ENCODE data around the gene PTPRD. TPM values are rescaled to one million over a fixed set of nuclear protein-coding genes. Genes with fewer than 3 reads are reported as not detected.
A peak's percentile ranks its signal among the peaks of the same experiment; 100 is the strongest.
"Not testable (repeated sequence)": the region's sequence is repeated elsewhere in the genome, so short reads cannot be mapped to it uniquely, and the experiment has no call there.

The PTPRD gene
- total RNA-seq, 1 experiment from 2014 or later = not detected

GRCh38 chr9:9942764-9943424 is 669.9 kb downstream of the PTPRD start:
- TF ChIP-seq, protein P1, sequence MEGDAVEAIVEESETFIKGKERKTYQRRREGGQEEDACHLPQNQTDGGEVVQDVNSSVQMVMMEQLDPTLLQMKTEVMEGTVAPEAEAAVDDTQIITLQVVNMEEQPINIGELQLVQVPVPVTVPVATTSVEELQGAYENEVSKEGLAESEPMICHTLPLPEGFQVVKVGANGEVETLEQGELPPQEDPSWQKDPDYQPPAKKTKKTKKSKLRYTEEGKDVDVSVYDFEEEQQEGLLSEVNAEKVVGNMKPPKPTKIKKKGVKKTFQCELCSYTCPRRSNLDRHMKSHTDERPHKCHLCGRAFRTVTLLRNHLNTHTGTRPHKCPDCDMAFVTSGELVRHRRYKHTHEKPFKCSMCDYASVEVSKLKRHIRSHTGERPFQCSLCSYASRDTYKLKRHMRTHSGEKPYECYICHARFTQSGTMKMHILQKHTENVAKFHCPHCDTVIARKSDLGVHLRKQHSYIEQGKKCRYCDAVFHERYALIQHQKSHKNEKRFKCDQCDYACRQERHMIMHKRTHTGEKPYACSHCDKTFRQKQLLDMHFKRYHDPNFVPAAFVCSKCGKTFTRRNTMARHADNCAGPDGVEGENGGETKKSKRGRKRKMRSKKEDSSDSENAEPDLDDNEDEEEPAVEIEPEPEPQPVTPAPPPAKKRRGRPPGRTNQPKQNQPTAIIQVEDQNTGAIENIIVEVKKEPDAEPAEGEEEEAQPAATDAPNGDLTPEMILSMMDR (conservative IDR thresholded peaks at IDR 0.05; ENCODE audit: low read depth, low read length) = peak; percentile 94
- no peak for TF ChIP-seq EZH2 (IDR thresholded peaks at IDR 0.05; ENCODE audit: borderline replicate concordance, low read depth, low read length, poor library complexity, severe bottlenecking)
- no peaks in the 10 kb centered on the region for H3K4me1 ChIP-seq (ENCODE audit: insufficient read depth, low read length, poor library complexity, severe bottlenecking)
- no peaks in the 10 kb centered on the region for H3K9me3 ChIP-seq (ENCODE audit: low read depth, low read length, poor library complexity, severe bottlenecking)
- BruUV-seq (replicated peaks) = no TSS peak
- H3K27me3 ChIP-seq (replicated peaks; ENCODE audit: insufficient read depth, low read depth, low read length, poor library complexity) = no peaks in the 10 kb centered on the region
- DNase-seq (ENCODE audit: low spot score) = peak; percentile 72
- intact Hi-C loops (cut with micrococcal nuclease; ENCODE audit: unreplicated experiment) = loop anchor here (5.0 kb wide), 1 partner anchor 336 kb away; no protein-coding TSS in a partner anchor
- ChIA-PET CTCF (interaction anchor here (0.5 to 1.6 kb wide), 5 partner anchors 14 to 596 kb away, joined by 3 to 8 read pairs (median 3); no protein-coding TSS in a partner anchor), POLR2A (ENCODE audit: low non-redundant PET) (no interaction called here)
- H3K36me3 ChIP-seq (ENCODE audit: insufficient read depth, low read length, poor library complexity, severe bottlenecking) = no peaks in the 10 kb centered on the region
- H3K27ac ChIP-seq (ENCODE audit: low read depth, low read length, poor library complexity, severe bottlenecking) = no peak overlapping the region
- no peak overlapping the region for H3K4me3 ChIP-seq (ENCODE audit: low read depth, low read length, poor library complexity, severe bottlenecking)

DNA sequence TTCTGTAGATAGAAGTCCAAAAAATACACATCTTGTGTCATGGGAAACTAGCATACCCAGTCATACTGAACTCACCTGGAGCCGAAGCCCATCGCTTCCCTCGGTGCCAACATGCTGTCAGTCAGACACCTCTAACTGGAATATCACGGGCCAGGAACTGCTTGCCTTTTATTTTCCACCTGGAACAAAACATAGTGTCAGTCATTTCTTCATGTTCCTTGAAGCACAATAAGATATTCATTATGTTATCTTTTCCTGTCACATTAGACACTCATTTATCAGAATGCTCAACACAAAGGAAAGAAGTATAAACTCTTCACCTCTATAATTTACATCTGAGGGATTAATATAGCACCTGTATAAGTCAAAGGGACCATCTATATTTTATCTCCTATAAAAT is 674.4 kb downstream of the PTPRD start:
- no peak for DNase-seq (ENCODE audit: low spot score)
- Histone ChIP-seq H3K4me3 (ENCODE audit: low read depth, low read length, poor library complexity, severe bottlenecking) (no peak overlapping the region), H3K36me3 (ENCODE audit: insufficient read depth, low read length, poor library complexity, severe bottlenecking) (no peaks in the 10 kb centered on the region), H3K4me1 (ENCODE audit: insufficient read depth, low read length, poor library complexity, severe bottlenecking) (no peaks in the 10 kb centered on the region), H3K27ac (ENCODE audit: low read depth, low read length, poor library complexity, severe bottlenecking) (no peak overlapping the region), H3K27me3 (replicated peaks; ENCODE audit: insufficient read depth, low read depth, low read length, poor library complexity) (no peaks in the 10 kb centered on the region), H3K9me3 (ENCODE audit: low read depth, low read length, poor library complexity, severe bottlenecking) (no peaks in the 10 kb centered on the region)
- ChIA-PET CTCF (no interaction called here), POLR2A (ENCODE audit: low non-redundant PET) (no interaction called here)
- TF ChIP-seq, protein P1 (conservative IDR thresholded peaks at IDR 0.05; ENCODE audit: low read depth, low read length) = no peak
- no peak for TF ChIP-seq EZH2 (IDR thresholded peaks at IDR 0.05; ENCODE audit: borderline replicate concordance, low read depth, low read length, poor library complexity, severe bottlenecking)
- intact Hi-C loops (cut with micrococcal nuclease; ENCODE audit: unreplicated experiment) = no loop called here
- no TSS peak for BruUV-seq (replicated peaks)

GRCh38 chr9:9931464-9931863 is 681.3 kb downstream of the PTPRD start:
- H3K27me3 ChIP-seq (replicated peaks; ENCODE audit: insufficient read depth, low read depth, low read length, poor library complexity); intact Hi-C loops (cut with micrococcal nuclease; ENCODE audit: unreplicated experiment); BruUV-seq (replicated peaks); H3K36me3 ChIP-seq (ENCODE audit: insufficient read depth, low read length, poor library complexity, severe bottlenecking); H3K4me1 ChIP-seq (ENCODE audit: insufficient read depth, low read length, poor library complexity, severe bottlenecking); POLR2A ChIA-PET (ENCODE audit: low non-redundant PET); H3K4me3 ChIP-seq (ENCODE audit: low read depth, low read length, poor library complexity, severe bottlenecking); H3K27ac ChIP-seq (ENCODE audit: low read depth, low read length, poor library complexity, severe bottlenecking); CTCF ChIA-PET; DNase-seq (ENCODE audit: low spot score); H3K9me3 ChIP-seq (ENCODE audit: low read depth, low read length, poor library complexity, severe bottlenecking): not testable (repeated sequence)

GRCh38 chr9:9924376-9924775 is 688.4 kb downstream of the PTPRD start:
- H3K9me3 ChIP-seq (ENCODE audit: low read depth, low read length, poor library complexity, severe bottlenecking) = no peaks in the 10 kb centered on the region
- H3K36me3 ChIP-seq (ENCODE audit: insufficient read depth, low read length, poor library complexity, severe bottlenecking) = no peaks in the 10 kb centered on the region
- no peak for DNase-seq (ENCODE audit: low spot score)
- TF ChIP-seq EZH2 (IDR thresholded peaks at IDR 0.05; ENCODE audit: borderline replicate concordance, low read depth, low read length, poor library complexity, severe bottlenecking) = no peak
- TF ChIP-seq, protein P1 (conservative IDR thresholded peaks at IDR 0.05; ENCODE audit: low read depth, low read length) = no peak
- H3K27me3 ChIP-seq (replicated peaks; ENCODE audit: insufficient read depth, low read depth, low read length, poor library complexity) = peaks cover 46% of the 10 kb centered on the region
- no TSS peak for BruUV-seq (replicated peaks)
- intact Hi-C loops (cut with micrococcal nuclease; ENCODE audit: unreplicated experiment) = no loop called here
- ChIA-PET POLR2A (ENCODE audit: low non-redundant PET) (no interaction called here), CTCF (no interaction called here)
- H3K27ac ChIP-seq (ENCODE audit: low read depth, low read length, poor library complexity, severe bottlenecking) = no peak overlapping the region
- no peaks in the 10 kb centered on the region for H3K4me1 ChIP-seq (ENCODE audit: insufficient read depth, low read length, poor library complexity, severe bottlenecking)
- no peak overlapping the region for H3K4me3 ChIP-seq (ENCODE audit: low read depth, low read length, poor library complexity, severe bottlenecking)
